Lung (tissue), 12 donors: ENCODE measurements around the gene USP34. TPM values are rescaled to one million over a fixed set of nuclear protein-coding genes. Genes with fewer than 3 reads are reported as not detected.

Source experiments
- ATAC-seq: fragments of 200-7000 bp; cut with Tn5 transposase; one replicate; pipeline ENCODE4 v1.9.1; 2020; ENCODE audit warnings: moderate number of reproducible peaks; ENCODE audit not compliant: insufficient read depth, low FRiP score
- DNase-seq, 3 donors: peaks; one replicate each; pipeline ENCODE4 v3.0.0-alpha.2; 2013 to 2017
- H3K27ac ChIP-seq, 2 donors: one replicate each; pipeline ENCODE4 v1.5.1; 2013; ENCODE audit warnings: mild to moderate bottlenecking in 2 of 2, moderate library complexity in 2 of 2, control low read depth in 1 of 2, inconsistent platforms in 1 of 2, low read depth in 1 of 2, low read length in 1 of 2
- H3K27me3 ChIP-seq, 3 donors: one replicate each; pipeline ENCODE4 v1.5.1; 2013; ENCODE audit warnings: low read length in 2 of 3; ENCODE audit not compliant: control insufficient read depth in 3 of 3, insufficient read depth in 3 of 3
- H3K36me3 ChIP-seq, 4 donors: one replicate each; pipeline ENCODE4 v1.5.1; 2013; ENCODE audit warnings: low read length in 4 of 4, mild to moderate bottlenecking in 1 of 4, moderate library complexity in 1 of 4; ENCODE audit not compliant: control insufficient read depth in 4 of 4, insufficient read depth in 4 of 4
- H3K4me1 ChIP-seq, 5 donors: one replicate each; pipeline ENCODE4 v1.5.1; 2013; ENCODE audit warnings: low read length in 5 of 5, mild to moderate bottlenecking in 2 of 5, moderate library complexity in 1 of 5; ENCODE audit not compliant: control insufficient read depth in 5 of 5, insufficient read depth in 5 of 5
- H3K4me3 ChIP-seq: one replicate; pipeline ENCODE4 v1.5.1; 2013; ENCODE audit warnings: mild to moderate bottlenecking, control low read depth, moderate library complexity
- H3K9ac ChIP-seq, 2 donors: one replicate each; pipeline ENCODE4 v1.5.1; 2013; ENCODE audit warnings: low read length in 2 of 2, control low read depth in 1 of 2; ENCODE audit not compliant: insufficient read depth in 1 of 2
- H3K9me3 ChIP-seq, 4 donors: one replicate each; pipeline ENCODE4 v1.5.1; 2013; ENCODE audit warnings: low read length in 3 of 4, mild to moderate bottlenecking in 1 of 4, moderate library complexity in 1 of 4; ENCODE audit not compliant: control insufficient read depth in 4 of 4, insufficient read depth in 3 of 4
- CTCF ChIP-seq: IDR thresholded peaks from 2 replicates; pipeline ENCODE4 v1.5.1; 2012; ENCODE audit warnings: mild to moderate bottlenecking; ENCODE audit errors: control extremely low read depth, extremely low read depth
- WGBS, 2 donors: extraction: QIAGEN DNeasy Blood & Tissue Kit; methylation state at CpG; one replicate each; pipeline ENCODE4 v1.1.7; 2013; 5-methylcytosine and 5-hydroxymethylcytosine counted together
- polyA plus RNA-seq, 2 donors: library from polyadenylated mRNA; stranded (reverse); fragments of 200-250 nt; gene quantifications; one replicate each; pipeline ENCODE4 v1.2.1, GENCODE V29; 2013
- total RNA-seq, 2 donors: library from RNA; depleted of rRNA in 1 of 2; stranded (reverse); fragments of >200 nt in 1 of 2; gene quantifications; one replicate each; pipeline ENCODE4 v1.2.1, GENCODE V29; 2014 to 2021
- donor health status: control.
- donor health status: control.
- donor health status: Bipolar disorder and iron deficiency.
- donor health status: healthy.
- donor health status: DM: yes; HTN: yes; CAD: no.

The USP34 gene
- total and polyA plus RNA-seq, 4 donors, result 38.7 to 233 (median 67.8) TPM

GRCh38 chr2:61272421-61273070 lies 198.3 kb downstream of the USP34 start:
- no peaks in the 10 kb centered on the region for H3K4me1 ChIP-seq
- H3K9ac ChIP-seq, result no peak overlapping the region
- WGBS, 2 donors, result 94 to 95% methylated on average over 4 of the region's 4 CpGs
- no peak for TF ChIP-seq CTCF
- ATAC-seq (no peak), DNase-seq (no peak)
- no peaks in the 10 kb centered on the region for H3K27me3 ChIP-seq
- peaks cover 6 to 14% (median 14%) of the 10 kb centered on the region in 4 donors for H3K36me3 ChIP-seq
- no peak overlapping the region for H3K27ac ChIP-seq
- no peak overlapping the region for H3K4me3 ChIP-seq
- no peaks in the 10 kb centered on the region for H3K9me3 ChIP-seq

GRCh38 chr2:61268249-61268648 lies 202.6 kb downstream of the USP34 start:
- H3K9ac ChIP-seq, result no peak overlapping the region
- DNase-seq (no peak), ATAC-seq (no peak)
- TF ChIP-seq CTCF, result no peak
- 97 to 98% methylated on average over 4 of the region's 4 CpGs for WGBS, 2 donors
- H3K9me3 ChIP-seq, result no peaks in the 10 kb centered on the region
- peaks cover 12 to 23% (median 12%) of the 10 kb centered on the region in 4 donors for H3K36me3 ChIP-seq
- no peak overlapping the region for H3K4me3 ChIP-seq
- H3K4me1 ChIP-seq, result peaks cover 0 to 5% (median 0%) of the 10 kb centered on the region in 5 donors
- H3K27me3 ChIP-seq, result no peaks in the 10 kb centered on the region
- no peak overlapping the region for H3K27ac ChIP-seq

GRCh38 chr2:61266632-61267505 lies 204.0 kb downstream of the USP34 start:
- Histone ChIP-seq H3K9ac (no peak overlapping the region), H3K27me3 (no peaks in the 10 kb centered on the region), H3K4me3 (no peak overlapping the region), H3K36me3 (peaks cover 6 to 32% (median 17%) of the 10 kb centered on the region in 4 donors), H3K4me1 (peaks cover 0 to 5% (median 0%) of the 10 kb centered on the region in 5 donors), H3K9me3 (no peaks in the 10 kb centered on the region), H3K27ac (no peak overlapping the region)
- ATAC-seq (no peak), DNase-seq (no peak)
- TF ChIP-seq CTCF, result no peak
- WGBS, 2 donors, result 85 to 86% methylated on average over 7 of the region's 7 CpGs
